PFSK-1 (cell line): ENCODE measurements around the gene HDAC4.

ENCODE experiments used
- FOXP2 ChIP-seq: optimal IDR thresholded peaks from 2 replicates; pipeline ENCODE3; 2011; ENCODE audit warnings: borderline replicate concordance, control low read depth, inconsistent platforms; ENCODE audit not compliant: insufficient read depth; ENCODE audit errors: extremely low read length, extremely low read depth
- POLR2AphosphoS5 ChIP-seq: IDR thresholded peaks from 2 replicates; pipeline ENCODE4 v1.6.1; 2012; ENCODE audit warnings: low read depth, mild to moderate bottlenecking, control low read depth, low read length, moderate library complexity
- SIN3A ChIP-seq: IDR thresholded peaks from 2 replicates; pipeline ENCODE4 v1.6.1; 2012; ENCODE audit warnings: mild to moderate bottlenecking, low read length, moderate library complexity, borderline replicate concordance; ENCODE audit not compliant: insufficient read depth
- TAF1 ChIP-seq: IDR thresholded peaks from 2 replicates; pipeline ENCODE4 v1.6.1; 2012; ENCODE audit warnings: low read length, control low read depth, borderline replicate concordance; ENCODE audit not compliant: insufficient read depth
- TF ChIP-seq, protein P1 (sequence below), 2 experiments: IDR thresholded peaks; 2 replicates each; pipeline versions ENCODE4 v1.6.1 to v1.8.0; 2011 to 2012; ENCODE audit warnings: low read depth in 2 of 2, low read length in 2 of 2, control low read depth in 1 of 2, inconsistent platforms in 1 of 2, mild to moderate bottlenecking in 1 of 2, moderate library complexity in 1 of 2; ENCODE audit not compliant: insufficient read depth in 1 of 2

DNA sequence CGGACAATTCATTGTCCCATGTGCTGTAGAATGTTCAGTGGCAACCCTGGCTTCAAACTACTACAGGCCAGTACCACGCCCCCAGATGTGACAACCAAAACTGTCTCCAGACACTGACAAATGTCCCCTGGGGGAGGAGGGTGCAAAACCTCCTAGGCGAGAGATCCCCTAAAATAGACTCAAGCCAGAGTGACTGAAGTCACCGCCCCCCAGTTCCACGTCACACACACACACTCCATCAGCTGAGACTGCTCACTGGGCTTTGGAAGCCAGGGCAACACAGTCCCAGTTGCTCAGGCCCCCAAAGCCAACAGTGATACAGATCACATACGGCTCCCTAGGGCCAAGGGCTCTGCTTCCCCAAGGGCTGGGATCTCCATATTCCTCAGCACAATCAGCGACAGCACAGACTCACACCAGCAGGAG, 19.1 kb downstream of the HDAC4 start:
- TF ChIP-seq POLR2AphosphoS5 (no peak), TAF1 (no peak), SIN3A (no peak), FOXP2 (no peak)
- TF ChIP-seq, protein P1, sequence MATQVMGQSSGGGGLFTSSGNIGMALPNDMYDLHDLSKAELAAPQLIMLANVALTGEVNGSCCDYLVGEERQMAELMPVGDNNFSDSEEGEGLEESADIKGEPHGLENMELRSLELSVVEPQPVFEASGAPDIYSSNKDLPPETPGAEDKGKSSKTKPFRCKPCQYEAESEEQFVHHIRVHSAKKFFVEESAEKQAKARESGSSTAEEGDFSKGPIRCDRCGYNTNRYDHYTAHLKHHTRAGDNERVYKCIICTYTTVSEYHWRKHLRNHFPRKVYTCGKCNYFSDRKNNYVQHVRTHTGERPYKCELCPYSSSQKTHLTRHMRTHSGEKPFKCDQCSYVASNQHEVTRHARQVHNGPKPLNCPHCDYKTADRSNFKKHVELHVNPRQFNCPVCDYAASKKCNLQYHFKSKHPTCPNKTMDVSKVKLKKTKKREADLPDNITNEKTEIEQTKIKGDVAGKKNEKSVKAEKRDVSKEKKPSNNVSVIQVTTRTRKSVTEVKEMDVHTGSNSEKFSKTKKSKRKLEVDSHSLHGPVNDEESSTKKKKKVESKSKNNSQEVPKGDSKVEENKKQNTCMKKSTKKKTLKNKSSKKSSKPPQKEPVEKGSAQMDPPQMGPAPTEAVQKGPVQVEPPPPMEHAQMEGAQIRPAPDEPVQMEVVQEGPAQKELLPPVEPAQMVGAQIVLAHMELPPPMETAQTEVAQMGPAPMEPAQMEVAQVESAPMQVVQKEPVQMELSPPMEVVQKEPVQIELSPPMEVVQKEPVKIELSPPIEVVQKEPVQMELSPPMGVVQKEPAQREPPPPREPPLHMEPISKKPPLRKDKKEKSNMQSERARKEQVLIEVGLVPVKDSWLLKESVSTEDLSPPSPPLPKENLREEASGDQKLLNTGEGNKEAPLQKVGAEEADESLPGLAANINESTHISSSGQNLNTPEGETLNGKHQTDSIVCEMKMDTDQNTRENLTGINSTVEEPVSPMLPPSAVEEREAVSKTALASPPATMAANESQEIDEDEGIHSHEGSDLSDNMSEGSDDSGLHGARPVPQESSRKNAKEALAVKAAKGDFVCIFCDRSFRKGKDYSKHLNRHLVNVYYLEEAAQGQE (IDR thresholded peaks at IDR 0.05; ENCODE audit: insufficient read depth in 1 of 2, low read depth in 2 of 2, low read length in 2 of 2), result no peak
